Measurements from ENCODE around the gene KRTAP20-2. TPM values are rescaled to one million over a fixed set of nuclear protein-coding genes. Genes with fewer than 3 reads are reported as not detected.

The KRTAP20-2 gene
- total RNA-seq, 1 donor from 2014 or later = not detected

- Mint-ChIP-seq H3K4me1 (ENCODE audit: unreplicated experiment) (no peaks in the 10 kb centered on the region), H3K27me3 (no peaks in the 10 kb centered on the region), H3K9me3 (no peaks in the 10 kb centered on the region), H3K27ac (no peak overlapping the region), H3K36me3 (no peaks in the 10 kb centered on the region), H3K4me3 (no peak overlapping the region)
- no peak for TF ChIP-seq CTCF (conservative IDR thresholded peaks at IDR 0.05)
- DNase-seq (ENCODE audit: extremely low spot score, unreplicated experiment) = no peak
Observed at GRCh38 chr21:30638686-30639085, 3.7 kb downstream of the KRTAP20-2 start.

DNA sequence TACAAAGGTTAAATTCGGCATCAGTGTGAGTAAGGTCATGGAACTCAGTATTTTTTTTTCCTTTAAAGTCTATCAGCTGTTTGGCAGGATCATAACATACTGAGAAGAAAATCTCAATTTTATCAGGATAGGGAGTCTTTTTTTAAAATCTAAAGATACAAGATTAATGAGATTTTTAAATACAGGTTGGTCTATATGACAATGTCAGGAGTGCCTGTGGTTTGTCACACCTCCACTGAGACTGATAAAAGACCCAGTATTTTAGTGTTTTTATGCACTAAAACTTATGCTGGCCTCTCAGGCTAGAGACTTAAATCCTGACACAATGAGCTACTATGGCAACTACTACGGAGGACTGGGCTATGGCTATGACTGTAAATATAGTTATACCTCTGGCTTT, 7.6 kb downstream of the KRTAP20-2 start, which contains the start of gene KRTAP20-3:
KRTAP20-3 (plus strand) TSS at position 301 of the 400 bp plus-strand sequence.
- H3K4me3 Mint-ChIP-seq = no peak within 1 kb of the TSS
- H3K4me1 Mint-ChIP-seq (ENCODE audit: unreplicated experiment) = no peaks in the 10 kb centered on the region
- no peak within 1 kb of the TSS for H3K27ac Mint-ChIP-seq
- no peak for TF ChIP-seq CTCF (conservative IDR thresholded peaks at IDR 0.05)
- H3K36me3 Mint-ChIP-seq = no peaks in the 10 kb centered on the region
- no peaks in the 10 kb centered on the region for H3K27me3 Mint-ChIP-seq
- no peaks in the 10 kb centered on the region for H3K9me3 Mint-ChIP-seq
- DNase-seq (ENCODE audit: extremely low spot score, unreplicated experiment) = no peak

DNA sequence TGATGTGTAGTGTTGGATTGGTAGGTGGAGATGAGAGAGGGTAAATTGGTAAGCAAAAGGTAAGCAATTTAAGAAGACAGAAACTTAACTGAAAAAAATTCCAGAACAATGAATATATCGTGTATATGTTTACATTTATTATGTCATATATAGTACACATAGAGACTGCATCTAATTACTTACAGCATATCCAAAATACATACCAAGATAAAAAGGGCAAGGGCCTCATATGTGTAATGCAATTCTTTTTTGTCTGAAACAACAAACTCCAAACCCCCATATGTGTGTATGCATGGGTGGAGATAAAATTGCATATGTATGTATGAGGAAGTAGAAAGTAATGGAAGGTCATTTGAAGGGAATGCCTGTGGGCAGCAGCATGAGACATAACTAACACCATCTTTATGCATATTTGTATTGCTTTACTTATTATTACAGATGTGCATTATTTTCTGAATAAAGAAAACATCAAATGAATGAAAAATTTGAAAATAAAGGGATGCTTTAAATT, 12.0 kb downstream of the KRTAP20-2 start:
- H3K4me1 Mint-ChIP-seq (ENCODE audit: unreplicated experiment) = no peaks in the 10 kb centered on the region
- no peaks in the 10 kb centered on the region for H3K36me3 Mint-ChIP-seq
- no peak overlapping the region for H3K27ac Mint-ChIP-seq
- no peak overlapping the region for H3K4me3 Mint-ChIP-seq
- no peaks in the 10 kb centered on the region for H3K27me3 Mint-ChIP-seq
- no peak for DNase-seq (ENCODE audit: extremely low spot score, unreplicated experiment)
- TF ChIP-seq CTCF (conservative IDR thresholded peaks at IDR 0.05) = no peak
- no peaks in the 10 kb centered on the region for H3K9me3 Mint-ChIP-seq

DNA sequence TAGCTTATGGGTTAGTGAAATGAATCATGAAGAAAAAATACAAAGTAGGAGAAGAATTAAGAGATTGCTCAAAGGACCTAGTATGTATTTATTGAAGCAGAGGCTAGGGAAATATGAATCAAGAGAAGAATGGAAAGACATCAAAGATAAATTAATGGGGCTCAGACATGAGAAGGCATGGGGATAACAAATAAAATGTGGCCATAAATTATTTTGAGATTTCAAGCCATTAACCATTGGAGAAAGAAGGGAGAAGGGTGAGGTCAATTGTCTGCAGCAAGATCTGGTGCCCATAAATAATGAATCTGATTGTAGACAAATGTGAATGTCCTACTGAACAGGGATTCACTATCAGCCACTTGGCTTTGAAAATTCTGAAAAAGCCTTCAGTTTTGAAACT, 17.9 kb downstream of the KRTAP20-2 start:
- peaks cover 3% of the 10 kb centered on the region for H3K27me3 Mint-ChIP-seq

GRCh38 chr21:30668776-30669175, 33.8 kb downstream of the KRTAP20-2 start:
- Mint-ChIP-seq H3K27me3 (no peaks in the 10 kb centered on the region), H3K4me1 (ENCODE audit: unreplicated experiment) (no peaks in the 10 kb centered on the region), H3K4me3 (no peak overlapping the region), H3K9me3 (peaks cover 12% of the 10 kb centered on the region), H3K27ac (no peak overlapping the region), H3K36me3 (no peaks in the 10 kb centered on the region)
- DNase-seq (ENCODE audit: extremely low spot score, unreplicated experiment) = no peak
- TF ChIP-seq CTCF (conservative IDR thresholded peaks at IDR 0.05) = no peak

More for the DNA sequence above, 17.9 kb downstream of the KRTAP20-2 start:
- Mint-ChIP-seq H3K9me3 (no peaks in the 10 kb centered on the region), H3K4me3 (no peak overlapping the region), H3K27ac (no peak overlapping the region), H3K36me3 (no peaks in the 10 kb centered on the region), H3K4me1 (ENCODE audit: unreplicated experiment) (no peaks in the 10 kb centered on the region)
- TF ChIP-seq CTCF (conservative IDR thresholded peaks at IDR 0.05) = no peak
- no peak for DNase-seq (ENCODE audit: extremely low spot score, unreplicated experiment)

Data from type B pancreatic cell (in vitro differentiated cells).